Smooth muscle cell of the brain vasculature (primary cell): ENCODE results near the gene CCDC158.

Experiments
- DNase-seq: peaks from one replicate; pipeline ENCODE4 v3.0.0-alpha.2; 2012; ENCODE audit warnings: low read depth, low spot score

The CCDC158 gene

DNA sequence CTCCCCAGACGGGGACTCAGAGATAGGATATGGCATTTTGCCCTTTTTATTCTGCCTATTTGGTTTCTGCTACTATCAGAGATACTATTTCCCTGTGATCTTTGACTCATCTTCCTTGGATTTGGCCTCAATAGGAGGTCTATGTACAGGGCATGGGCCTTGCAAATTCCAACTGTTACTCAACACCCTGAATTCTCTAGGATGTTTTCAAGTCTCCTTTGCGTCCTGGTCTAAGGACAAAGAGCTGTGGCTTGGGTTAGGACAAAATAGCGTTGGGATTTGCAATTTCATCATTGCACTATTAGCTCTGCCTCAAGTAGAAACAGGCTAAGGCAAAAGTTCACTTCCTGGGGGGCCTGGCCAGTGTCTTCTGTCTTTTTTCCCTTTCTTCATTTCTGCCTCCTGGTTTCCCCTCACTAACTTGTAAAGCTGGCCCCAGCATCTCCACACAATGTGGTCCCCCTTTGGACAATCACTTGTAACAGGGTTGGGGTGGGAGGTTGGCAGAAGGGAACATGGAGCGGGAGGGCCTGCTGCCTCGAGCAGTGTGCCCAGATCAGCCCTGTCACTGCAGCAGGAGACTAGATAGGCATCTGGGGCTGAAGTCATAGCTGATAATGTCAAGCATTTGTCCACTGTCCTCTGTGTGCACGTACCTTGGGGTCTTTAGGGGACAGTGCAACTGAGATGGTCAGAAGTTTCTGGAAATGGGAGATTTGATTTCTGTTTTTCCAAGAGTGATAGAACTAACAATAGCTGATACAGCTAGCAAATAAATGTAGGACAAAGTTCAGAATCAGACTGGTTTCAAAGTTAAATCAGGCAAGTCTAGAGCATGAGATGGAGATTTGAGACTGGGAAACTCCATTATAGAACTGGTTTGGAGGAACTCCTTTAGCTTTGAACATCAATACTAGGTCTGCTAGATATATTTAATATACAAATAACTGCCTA is 140.2 kb downstream of the CCDC158 start:
- DNase-seq: no peak

DNA sequence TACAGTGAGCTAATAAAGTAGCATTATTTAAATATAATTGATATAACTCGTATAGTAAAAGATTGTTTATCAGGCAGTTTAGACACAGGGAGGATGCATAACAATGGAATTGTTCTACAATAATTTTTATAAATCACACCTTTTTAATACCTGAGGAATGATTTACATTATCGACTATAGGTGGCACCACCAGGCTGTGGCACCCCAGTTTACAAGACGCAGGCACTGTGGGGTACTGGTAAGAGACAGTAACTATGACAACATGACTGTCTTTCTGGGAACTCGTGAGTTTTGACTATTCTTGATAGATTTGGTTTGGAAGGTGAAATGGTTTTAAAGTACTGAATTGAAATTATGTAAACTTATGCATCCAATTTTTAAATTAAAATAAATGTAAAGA is 141.5 kb downstream of the CCDC158 start:
- no peak for DNase-seq

DNA sequence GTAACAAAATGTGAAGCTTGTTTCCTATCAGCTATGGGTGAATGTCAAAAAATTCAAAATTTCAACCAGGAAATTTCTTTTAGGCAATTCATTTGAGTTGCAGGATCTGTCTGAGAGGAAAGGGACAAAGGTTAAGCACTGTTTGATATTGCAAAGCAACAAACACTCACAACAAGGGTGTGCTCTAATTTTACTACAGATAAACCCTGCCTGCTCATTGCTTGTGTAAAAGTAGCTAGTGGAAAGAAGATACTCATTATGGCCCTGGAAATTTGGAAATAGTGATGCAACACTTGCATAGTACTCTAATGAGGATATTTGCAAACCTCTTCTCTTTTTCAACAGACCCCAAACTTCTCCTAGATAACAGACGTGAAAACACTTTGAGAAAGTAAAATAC is 142.4 kb downstream of the CCDC158 start:
- DNase-seq: no peak

DNA sequence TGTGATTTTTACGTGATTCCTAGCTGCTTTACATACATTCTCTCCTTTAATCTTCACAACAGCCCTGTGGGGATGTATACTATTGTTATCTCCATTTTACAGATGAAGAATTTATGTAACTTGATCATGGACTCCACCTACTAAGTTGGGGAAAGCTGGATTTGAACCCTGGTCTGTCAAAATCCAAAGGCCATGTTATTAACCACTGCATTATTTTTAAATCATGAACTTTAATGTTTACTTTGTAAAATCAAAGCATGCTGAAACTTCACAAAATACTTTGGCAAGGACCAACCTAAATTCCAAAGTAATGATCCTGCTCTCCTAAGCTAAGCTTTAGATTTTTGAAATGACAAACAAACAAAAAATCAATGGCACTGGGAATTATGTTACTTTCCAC is 143.3 kb downstream of the CCDC158 start:
- DNase-seq: no peak

DNA sequence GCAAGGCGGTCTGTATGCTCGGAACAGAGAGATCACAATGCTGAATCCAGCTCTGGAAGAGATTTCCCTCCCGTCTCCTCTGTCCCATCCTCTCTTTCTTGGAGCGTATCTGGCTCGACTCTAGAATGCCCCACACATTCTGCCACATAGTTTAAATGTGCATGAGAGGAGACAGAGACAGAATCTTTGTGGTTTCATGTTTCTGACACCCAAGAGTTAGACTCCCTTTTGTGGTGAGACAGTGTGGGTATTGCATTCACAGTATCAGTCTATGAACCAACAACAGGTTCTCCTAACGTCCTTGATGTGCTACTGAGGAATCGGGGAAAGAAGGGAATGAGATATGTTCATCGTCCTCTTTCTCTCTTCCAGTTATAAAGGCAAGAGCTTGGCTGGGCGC is 144.1 kb downstream of the CCDC158 start:
- no peak for DNase-seq

DNA sequence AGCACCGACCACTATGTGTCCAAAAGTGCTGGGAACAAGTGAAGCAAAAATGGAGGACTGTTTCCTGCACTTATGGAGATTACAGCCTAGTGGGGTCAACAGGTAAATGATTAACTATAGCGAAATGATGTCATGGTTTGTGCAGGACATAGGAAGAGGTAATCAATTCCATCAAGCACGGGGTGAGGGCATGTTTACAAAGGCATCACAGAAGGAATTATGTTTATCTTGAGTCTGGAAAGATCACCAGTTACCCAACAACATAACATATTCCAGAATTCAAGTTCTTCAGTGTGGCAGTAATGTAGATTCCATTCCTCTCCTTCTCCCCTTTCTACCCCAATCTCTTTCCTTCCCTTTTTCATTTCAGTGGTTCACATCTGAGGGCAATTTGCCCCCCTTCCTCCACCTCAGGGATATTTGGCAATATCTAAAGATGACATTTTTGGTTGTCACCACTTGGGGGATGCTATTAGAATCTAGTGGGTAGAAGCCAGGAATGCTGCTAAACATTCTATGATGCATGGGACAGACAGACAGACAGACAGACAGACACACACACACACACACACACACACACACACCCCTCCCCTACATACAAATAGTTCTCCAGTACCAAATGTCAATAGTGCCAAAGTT is 145.3 kb downstream of the CCDC158 start:
- DNase-seq: no peak

DNA sequence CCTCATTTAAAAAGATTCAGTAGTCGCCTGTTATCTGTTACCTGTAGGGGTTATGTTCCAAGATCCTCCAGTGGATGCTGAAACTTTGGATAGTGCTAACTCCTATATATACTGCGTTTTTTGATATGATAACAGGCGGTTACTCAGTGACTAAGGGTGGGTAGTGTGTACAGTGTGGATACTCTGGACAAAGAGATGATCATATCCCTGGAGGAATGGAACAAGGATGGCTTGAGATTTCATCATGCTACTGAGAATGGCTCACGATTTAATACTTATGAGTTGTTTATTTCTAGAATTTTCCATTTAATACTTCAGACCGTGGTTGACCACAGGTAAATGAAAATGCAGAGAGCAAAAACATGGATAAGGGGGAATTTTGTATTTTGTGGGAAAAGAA is 147.9 kb downstream of the CCDC158 start:
- DNase-seq: no peak

DNA sequence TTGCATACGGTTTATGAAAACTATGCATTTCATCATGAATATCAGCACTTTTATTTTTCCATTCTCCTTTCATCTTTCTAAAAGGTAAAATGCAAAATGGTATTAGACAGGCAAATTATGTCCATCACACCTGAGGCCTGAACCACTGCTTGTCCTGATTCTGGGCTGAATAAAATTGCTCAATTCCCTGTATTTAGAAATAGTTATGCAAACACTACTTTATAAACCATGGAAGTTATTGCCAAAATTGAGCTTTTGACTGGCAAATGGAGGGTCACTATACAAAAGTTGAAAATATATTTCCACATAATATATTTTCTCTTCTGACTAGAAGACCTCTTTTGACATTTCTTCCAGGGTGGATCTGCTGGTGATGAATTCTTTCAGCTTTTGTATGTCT is 148.4 kb downstream of the CCDC158 start:
- DNase-seq: no peak

DNA sequence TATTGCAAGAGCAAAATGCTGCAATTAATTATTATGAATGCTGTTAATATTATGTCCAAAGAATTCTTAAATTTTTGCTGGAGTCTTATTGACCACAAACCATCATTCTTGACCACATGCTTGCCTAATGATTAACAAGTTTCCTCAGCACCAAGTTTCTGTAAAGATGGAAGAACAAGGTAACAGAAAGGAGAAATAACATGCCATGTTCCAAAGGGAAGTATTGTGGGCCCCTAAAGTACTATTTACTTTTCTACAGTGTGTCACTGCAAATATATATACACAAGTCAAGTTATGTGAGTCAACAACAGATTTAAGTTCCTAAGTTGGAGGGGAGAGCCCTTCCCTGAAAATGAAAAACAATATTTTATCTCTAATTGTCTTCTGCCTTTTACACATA is 148.9 kb downstream of the CCDC158 start:
- DNase-seq: no peak

DNA sequence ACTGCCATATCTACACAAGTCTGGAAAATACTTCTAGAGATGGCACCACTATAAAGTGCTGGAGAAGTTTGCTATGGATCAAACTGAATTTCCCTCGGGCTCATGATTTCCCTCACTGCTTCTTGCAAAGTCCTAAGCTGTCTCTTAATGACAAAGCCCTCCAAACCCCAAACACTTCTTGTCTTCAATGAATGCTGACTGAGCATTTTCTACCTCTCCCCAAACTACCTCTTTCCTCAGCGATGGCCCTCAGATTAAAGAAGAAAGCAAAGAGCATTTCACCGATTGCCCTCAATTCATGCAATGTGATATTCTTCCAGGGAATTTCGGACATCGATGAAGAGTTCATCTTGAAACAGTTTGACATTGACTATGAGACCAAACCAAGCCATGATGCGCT is 149.7 kb downstream of the CCDC158 start:
- DNase-seq: no peak

DNA sequence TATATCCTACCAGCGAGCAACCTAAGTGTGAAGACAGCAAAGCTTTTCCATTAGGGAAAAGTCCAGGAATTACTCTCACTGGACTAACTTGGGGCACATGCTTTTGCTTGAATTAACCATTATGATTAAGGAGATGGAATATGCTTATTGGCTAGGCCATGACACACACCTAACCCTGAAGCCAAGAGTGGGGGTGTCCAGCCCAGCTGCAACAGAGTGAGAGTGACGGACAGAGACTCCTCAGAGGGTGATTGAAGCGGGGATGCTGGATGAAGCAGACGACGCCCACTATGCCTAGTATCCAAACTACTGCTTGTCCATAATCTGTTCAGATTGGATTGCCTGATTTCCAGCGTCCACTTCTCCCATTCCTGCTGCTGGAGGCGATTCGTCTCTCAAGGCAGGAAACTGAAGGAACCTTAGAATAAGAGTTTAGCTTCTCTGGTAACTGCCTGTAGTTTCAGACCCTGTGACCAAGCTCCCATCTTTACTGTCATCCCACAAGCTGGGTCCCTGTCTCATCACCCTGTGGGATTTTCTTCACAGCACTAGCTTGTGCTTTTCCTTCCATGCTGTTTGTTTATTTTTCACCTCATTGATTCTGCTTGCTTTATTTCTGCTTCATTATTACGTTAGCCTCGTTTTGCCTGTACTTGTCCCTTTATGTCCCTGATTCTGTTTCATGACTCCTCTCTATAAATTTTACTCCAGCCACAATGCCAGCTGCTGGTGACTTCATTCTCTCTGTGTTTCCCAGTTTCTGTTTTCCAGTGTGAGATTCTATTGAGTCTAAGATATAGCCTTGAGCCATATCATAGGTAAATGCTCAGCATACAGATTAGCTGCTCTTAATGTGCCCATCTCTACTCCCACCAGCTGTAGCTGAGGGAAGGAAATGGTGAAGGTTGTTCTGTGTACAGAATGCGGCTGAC is 150.4 kb downstream of the CCDC158 start:
- DNase-seq: no peak

DNA sequence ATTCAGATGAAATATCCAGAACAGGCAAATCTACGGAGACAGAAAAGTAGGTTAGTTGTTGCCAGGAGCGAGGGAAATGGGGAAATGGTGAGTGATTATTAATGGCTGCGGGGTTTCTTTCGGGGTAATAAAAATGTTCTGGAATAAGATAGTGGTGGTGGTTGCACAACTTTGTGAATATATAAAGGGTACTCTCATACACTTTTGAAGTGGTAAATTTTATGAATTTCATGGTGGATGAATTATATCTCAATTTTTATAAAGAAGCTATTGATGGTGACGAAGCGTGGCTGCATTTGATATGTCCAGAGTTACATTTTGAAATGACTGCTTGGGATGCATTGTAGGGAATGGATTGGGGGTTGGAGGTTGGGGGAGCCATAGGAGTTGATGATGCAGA is 153.1 kb downstream of the CCDC158 start:
- DNase-seq: no peak

DNA sequence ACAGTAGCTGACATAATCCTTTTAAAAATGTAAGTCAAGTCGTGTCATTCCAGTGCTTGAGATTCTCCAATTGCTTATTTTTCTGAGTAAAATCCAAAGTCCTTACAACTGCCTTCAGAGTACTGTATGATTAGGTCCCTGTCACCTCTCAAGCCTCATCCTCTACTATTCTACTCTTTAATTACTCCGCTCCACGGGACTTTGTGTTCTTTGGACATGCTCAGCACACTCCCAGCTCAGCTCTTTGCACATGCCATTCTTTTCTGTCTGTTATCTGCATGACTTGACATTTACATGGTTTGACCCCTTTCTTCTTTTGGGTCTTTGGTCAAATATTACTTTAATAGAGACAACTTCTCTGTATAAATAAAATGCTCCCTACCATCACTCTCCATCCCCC is 154.3 kb downstream of the CCDC158 start:
- DNase-seq: no peak

DNA sequence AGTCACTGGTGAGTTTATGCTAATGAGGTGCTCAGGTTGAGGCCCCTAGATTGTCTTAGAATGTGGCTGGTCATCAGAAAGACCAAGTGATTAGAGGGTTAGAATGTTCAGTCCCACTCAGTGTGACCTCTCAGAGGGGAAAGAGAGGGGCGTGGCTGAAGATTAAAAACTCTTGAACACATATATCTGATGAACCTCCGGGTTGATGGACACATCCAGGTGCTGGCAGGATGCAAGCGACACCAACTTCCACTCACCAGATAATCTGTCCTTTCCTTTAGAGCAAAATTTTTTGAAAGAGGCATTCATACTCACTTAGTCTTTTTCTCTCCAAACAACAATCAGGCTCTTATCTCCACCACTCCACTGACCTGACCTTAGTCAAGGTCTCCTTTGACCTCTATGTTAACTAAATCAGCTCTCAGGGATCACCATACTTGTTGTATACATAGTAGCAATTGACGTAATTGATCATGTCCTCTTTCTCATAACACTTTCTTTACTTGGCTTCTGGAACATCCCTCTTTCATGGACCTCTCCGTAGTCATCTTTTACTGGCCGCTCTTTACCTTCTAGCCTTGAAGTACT is 155.2 kb downstream of the CCDC158 start:
- no peak for DNase-seq
